NCI-H2171 (cell line): ENCODE results near the gene CDH23.

Experiments
- DNase-seq: peaks from one replicate; lab custom pipeline; 2025; lab: John Stamatoyannopoulos, UW

Gene CDH23

GRCh38 chr10:71799608-71800453, 403.1 kb downstream of the CDH23 start:
- no peak for DNase-seq

GRCh38 chr10:71801361-71801760, 404.6 kb downstream of the CDH23 start:
- no peak for DNase-seq

DNA sequence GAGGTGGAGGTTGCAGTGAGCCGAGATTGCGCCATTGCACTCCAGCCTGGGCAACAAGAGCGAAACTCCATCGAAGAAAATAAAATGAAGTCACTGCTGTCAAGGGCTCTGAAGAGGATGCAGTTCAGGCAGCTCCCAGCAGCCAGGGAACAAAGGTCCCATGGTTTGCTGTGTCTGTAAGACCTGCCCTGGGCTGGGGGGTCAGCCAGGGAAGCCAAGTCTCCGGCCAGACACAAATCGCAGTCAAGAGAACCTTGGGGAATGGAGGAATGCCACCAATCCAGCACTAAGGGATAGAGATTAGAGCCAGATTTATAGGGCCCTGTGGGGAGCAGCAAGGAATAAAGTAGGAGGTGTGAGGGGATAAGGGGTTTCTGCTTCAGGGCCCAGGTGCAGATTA, 405.5 kb downstream of the CDH23 start:
- no peak for DNase-seq

DNA sequence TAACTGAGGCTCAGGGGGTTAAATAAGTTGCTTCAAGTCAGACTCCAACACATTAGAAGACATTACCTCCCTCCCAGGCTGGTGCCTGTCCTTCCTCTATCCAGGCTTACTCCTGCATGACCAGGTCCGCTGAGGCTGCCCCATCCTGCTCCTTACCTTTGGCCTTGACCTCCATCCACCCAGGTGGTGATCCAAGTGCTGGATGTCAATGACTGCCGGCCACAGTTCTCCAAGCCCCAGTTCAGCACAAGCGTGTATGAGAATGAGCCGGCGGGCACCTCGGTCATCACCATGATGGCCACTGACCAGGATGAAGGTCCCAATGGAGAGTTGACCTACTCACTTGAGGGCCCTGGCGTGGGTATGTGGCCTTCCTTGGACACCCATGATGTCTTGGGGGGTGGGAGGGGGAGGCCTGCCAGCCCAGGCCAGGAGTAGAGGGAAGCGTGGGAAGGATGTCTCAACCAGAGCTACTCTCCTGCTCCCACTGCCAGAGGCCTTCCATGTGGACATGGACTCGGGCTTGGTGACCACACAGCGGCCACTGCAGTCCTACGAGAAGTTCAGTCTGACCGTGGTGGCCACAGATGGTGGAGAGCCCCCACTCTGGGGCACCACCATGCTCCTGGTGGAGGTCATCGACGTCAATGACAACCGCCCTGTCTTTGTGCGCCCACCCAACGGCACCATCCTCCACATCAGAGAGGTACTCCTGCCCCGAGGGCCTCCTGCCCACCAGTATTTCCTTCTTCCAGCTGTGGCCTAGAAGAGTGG, 406.2 kb downstream of the CDH23 start:
- no peak for DNase-seq

- peak; percentile 14 for DNase-seq
These were observed 407.4 kb downstream of the CDH23 start for GRCh38 chr10:71804077-71804476.

GRCh38 chr10:71805776-71806703, 409.3 kb downstream of the CDH23 start:
- no peak for DNase-seq

- DNase-seq: no peak
These were observed 410.2 kb downstream of the CDH23 start for GRCh38 chr10:71806704-71807556.

GRCh38 chr10:71807557-71808510, 411.1 kb downstream of the CDH23 start:
- no peak for DNase-seq

DNA sequence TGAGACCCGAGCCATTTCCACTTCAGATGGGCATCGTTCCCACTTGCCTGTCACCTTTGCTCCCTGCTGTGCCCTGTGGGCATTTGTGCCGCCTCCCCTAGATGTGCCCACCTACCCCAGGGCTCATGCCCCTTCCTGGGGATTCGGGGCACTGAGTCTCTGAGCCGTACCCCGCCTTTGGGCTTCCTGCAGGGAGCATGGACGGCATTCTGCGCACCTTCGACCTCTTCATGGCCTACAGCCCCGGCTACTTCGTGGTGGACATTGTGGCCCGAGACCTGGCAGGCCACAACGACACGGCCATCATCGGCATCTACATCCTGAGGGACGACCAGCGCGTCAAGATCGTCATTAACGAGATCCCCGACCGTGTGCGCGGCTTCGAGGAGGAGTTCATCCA, 412.9 kb downstream of the CDH23 start:
- DNase-seq: no peak

DNA sequence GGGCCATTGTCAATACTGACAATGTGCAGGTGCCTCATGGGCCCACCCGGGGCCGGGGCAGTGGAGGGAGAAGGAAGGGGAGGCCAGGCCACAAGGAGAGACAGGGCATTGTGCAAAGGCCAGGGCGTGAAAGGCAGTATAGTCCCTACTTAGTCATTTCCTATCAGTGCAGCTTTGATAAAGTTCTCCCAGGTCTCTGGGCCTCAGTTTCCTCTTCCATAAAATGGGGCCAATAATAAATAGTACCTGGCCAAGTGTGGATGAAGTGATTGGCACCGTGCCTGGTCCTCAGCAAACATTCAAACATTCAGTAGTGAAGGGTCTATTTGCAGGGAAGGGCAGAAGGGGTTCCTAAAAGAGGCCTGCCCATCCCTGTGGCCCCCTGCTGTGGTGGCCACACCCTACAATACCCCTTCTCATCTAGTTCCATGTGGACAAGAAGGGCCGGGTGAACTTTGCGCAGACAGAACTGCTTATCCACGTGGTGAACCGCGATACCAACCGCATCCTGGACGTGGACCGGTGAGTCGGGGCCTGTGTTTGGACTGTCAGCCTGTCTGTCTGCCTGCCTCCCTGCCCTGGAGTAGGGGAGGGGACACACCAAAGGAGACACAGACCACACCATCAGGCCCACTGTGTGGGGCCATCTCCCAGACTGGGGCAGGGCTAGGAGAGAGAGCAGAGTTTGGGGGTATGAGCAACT, 413.5 kb downstream of the CDH23 start:
- no peak for DNase-seq

DNA sequence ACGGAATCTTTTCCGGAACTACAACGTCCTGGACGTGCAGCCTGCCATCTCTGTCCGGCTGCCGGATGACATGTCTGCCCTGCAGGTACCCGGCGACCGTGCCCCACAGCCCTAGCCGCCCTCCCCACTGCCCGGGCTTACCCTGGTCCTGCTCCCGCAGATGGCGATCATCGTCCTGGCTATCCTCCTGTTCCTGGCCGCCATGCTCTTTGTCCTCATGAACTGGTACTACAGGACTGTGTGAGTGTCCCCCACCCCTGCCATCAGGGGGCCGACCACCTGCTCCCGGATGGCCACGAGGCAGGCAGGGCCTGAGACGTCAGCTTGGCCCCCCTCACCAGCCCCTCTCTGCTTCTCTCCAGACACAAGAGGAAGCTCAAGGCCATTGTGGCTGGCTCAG, 414.6 kb downstream of the CDH23 start:
- no peak for DNase-seq

- peak; percentile 34 for DNase-seq
These were observed 415.5 kb downstream of the CDH23 start for GRCh38 chr10:71812016-71812912.

DNA sequence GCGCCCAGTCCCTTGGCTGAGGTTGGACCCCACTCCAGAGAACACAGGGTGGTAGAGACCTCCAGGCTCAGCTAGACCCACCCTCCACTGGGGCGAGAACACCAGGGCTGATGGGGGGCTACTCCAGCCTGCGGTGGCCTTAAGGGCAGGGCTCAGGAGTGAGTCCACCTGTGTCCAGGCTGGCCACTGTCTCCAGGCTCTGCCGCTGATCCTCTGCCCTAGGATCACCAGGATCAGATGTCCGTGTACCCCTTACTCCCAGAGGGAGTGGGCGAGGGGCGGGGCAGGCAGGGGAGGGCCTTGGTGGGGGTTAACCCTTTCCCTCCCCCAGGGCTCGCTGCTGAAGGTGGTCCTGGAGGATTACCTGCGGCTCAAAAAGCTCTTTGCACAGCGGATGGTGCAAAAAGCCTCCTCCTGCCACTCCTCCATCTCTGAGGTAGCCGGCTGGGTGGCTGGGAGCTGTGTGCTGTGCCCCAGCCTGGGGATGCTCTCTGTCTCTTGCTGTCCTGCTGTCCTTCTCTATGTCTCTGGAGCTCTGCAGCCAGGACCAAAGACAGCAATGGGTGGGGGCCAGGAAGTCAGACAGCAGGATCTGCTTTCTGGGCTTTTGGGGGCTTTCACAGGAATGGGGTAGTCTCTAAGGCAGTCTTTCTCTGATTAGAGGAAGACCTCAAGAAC, 416.3 kb downstream of the CDH23 start:
- DNase-seq: no peak

DNA sequence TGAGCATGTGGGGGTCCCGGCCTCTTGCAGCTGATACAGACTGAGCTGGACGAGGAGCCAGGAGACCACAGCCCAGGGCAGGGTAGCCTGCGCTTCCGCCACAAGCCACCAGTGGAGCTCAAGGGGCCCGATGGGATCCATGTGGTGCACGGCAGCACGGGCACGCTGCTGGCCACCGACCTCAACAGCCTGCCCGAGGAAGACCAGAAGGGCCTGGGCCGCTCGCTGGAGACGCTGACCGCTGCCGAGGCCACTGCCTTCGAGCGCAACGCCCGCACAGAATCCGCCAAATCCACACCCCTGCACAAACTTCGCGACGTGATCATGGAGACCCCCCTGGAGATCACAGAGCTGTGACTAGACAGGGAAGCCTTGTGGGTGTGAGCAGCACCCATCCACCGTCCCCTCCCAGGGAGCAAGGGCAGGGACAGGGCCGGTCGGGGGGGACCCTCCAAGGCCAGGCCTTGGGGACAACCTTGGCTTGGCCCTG, 418.2 kb downstream of the CDH23 start:
- no peak for DNase-seq

GRCh38 chr10:71815515-71816130, 418.9 kb downstream of the CDH23 start:
- DNase-seq: no peak

- DNase-seq: no peak
These were observed 419.7 kb downstream of the CDH23 start for GRCh38 chr10:71816421-71816851.
